Measurements from ENCODE around the gene PPP1R7.

The PPP1R7 gene

DNA sequence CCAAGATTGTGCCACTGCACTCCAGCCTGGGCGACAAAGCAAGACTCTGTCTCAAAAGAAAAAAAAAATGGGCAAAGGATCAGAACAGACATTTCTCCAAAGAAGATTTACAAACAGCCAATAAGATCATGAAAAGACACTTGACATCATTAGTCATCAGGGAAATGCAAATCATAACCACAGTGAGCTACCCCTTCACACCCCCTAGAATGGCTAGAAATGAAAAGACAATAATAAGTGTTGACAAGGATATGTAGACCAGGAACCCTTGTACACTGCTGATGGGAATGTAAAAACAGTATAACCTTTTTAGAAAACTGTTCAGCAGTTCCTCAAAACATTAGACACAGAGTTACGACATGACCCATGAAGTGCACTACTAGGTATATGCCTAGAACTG lies 29.8 kb upstream of the PPP1R7 start:
- DNase-seq (ENCODE audit: low read depth in 2 of 2), result no peak

DNA sequence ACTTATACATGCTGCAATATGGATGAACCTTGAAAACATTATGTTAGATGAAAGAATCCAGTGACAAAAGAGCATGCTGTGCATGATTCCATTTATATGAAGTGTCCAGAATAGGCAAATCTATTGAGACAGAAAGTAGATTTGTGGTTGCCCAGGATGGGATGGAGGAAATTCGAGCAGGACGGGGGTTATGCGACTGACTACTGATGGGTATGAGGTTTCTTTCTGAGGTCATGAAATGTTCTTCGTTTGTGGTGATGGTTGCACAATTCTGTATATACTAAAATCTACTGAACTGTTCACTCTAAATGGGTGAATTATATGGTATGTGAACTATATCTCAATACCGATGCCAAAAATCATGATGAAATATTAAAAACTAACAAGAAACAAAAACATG lies 29.3 kb upstream of the PPP1R7 start:
- no peak for DNase-seq (ENCODE audit: low read depth in 2 of 2)

DNA sequence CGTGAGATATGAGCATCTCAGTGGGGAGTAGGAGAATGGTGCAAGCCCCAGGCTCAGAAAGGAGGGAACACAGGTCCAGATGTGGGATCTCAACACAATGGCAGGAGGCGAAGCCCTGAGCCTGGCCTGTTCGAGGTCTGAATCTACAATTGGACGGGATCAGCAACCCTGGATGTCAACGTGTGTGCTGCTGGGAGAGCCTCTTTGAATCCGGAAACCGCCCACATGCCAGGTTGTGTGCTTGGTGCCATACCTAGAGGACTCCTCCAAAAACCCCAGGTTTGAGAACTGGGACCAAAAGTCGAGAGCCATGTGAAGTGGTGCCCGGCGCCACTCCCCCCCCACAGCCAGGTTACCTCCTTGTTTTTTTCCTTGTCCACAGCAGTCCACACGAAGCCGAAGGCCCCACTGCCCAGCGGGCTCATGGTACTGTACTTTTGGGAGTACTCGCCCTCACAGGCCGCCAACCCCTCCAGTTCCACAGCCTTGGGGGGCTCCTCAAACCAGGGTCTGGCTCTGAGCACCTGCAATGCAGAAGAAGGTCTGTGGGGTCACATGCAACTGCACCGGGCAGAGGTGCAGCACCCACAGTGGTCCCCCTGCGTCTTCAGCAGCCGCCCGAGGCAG lies 27.8 kb upstream of the PPP1R7 start:
- DNase-seq (ENCODE audit: low read depth in 2 of 2), result no peak

DNA sequence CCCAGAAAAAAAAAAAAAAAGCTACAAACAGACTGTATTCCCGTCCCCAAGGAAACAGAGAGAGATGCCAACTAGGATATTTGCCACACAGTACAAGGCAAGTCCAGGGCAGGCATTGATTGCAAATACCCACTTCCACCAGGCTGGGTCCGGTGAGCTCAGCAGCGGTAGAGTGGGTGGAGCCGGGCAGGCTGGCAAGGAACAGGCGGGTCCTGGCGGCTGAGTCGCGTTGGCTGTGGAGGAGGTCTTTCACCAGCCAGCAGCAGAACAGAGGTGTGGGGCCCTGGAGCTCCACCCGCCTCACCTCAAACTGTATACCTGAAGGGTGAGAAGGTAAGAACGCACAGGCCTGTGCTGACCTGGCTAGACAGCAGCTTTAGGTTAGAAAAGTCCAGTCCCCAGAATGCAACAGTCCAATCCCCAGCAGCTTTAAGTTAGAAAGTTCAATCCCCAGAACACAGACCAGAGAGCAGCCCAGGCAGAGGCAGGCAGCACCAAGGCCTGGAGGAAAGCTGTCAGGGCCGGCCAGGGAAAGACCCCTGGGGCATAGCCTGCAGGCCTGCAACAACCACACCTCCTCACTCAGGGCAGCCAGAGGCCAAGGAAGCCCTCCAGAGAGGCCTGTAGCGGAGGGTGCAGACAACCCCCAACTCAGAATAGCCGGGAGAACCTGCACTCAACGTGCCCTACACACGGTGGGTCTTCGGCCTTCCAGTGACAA lies 26.3 kb upstream of the PPP1R7 start:
- no peak for DNase-seq (ENCODE audit: low read depth in 2 of 2)

- no peak for DNase-seq (ENCODE audit: low read depth in 2 of 2)
Measured at GRCh38 chr2:241125626-241126025, 24.6 kb upstream of the PPP1R7 start.

GRCh38 chr2:241126201-241126611 lies 24.1 kb upstream of the PPP1R7 start:
- DNase-seq (ENCODE audit: low read depth in 2 of 2), result no peak

DNA sequence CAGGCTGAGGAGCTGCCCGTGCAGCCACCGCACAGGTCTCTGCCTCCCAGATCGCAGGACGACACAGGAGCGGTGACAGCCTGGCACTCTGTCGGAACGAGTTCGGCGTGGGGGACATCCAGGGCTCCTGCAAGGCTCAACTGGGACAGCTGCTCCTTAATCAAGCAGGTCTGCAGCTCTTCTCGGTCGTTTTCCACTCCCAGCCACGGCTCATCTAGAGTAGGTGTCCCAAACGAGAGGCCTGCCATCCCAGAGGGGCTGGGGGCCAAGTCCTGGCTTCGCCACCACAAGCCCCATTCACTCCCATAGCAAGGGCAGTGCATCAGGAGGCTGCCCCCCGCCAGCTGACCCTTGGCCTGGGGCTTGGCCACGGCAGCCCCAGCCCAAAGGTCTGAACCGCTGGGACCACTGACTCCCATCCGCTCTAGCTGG lies 23.5 kb upstream of the PPP1R7 start:
- DNase-seq (ENCODE audit: low read depth in 2 of 2), result no peak

DNA sequence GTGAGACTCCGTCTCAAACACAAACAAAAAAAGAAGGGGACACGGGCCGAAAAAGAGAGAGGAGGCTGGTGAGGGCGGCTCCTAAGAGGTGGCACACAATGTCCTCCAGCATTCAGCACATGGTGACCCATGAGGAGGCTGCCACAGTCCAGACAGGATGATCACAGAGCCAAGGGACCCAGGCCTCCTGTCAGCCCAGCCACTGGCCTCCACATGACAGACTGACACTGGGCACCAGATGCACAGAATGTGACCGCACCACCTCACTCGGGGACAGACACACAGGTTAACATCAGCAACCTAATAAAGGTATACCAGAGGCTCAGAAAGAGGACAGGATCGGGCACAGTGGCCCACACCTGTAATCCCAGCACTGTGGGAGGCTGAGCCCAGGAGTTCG lies 22.0 kb upstream of the PPP1R7 start:
- no peak for DNase-seq (ENCODE audit: low read depth in 2 of 2)

DNA sequence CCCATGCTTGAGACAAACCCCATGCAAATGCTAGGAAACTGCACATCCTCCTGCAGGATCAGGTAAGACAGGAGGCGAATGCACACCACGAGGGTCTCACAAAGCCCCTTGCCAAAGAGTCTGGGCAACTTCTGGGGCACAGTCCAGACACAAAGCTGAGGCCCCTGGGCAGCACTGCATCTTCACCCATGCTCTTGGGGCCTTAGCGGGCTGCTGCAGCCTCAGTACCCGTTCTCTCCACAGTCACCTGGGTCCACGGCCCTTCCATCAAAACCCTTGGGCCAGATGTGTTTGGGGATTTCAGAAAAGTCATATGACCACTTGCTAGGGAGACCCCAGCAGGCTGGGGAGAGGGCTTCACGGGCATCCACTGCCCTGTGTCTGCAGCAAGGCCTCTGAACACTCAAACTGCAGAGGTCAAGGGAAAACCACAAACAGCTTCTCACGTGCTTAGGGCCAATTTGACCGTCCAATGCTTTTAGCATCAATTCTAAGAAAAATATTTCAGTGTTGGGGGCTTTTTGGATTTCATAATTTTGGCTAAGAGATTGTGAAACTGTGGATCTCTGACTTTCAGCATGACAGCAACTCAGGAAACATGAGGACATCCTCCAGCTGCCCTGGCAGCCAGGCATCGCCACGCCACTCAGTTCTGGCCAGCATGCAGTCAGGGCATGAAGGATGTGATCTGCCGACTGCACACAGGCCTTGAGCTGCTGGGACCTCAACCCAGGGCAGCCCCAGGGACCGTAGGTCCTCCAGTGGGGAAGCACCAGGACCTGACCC lies 21.0 kb upstream of the PPP1R7 start:
- DNase-seq (ENCODE audit: low read depth in 2 of 2), result no peak

DNA sequence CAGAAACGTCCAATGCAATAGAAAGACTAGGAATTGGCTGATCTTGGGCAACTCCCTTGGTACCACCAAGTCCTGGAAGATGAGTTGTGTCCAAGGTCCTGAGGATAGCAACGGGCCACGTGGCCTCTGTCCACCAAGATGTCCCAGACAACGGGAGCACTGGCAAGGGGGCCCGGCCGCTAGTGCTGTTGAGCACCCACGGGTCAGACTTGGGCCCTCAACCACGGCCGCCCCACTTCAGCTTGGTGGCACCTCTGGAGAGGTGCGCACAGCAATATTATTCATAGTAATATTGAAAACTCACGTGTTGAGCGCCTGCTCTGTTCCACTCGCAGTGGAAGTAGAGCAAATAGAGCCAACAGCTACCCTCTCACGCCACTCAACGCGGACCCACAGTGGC lies 20.0 kb upstream of the PPP1R7 start:
- DNase-seq (ENCODE audit: low read depth in 2 of 2), result no peak

GRCh38 chr2:241131531-241131930 lies 18.7 kb upstream of the PPP1R7 start:
- DNase-seq (ENCODE audit: low read depth in 2 of 2), result no peak

DNA sequence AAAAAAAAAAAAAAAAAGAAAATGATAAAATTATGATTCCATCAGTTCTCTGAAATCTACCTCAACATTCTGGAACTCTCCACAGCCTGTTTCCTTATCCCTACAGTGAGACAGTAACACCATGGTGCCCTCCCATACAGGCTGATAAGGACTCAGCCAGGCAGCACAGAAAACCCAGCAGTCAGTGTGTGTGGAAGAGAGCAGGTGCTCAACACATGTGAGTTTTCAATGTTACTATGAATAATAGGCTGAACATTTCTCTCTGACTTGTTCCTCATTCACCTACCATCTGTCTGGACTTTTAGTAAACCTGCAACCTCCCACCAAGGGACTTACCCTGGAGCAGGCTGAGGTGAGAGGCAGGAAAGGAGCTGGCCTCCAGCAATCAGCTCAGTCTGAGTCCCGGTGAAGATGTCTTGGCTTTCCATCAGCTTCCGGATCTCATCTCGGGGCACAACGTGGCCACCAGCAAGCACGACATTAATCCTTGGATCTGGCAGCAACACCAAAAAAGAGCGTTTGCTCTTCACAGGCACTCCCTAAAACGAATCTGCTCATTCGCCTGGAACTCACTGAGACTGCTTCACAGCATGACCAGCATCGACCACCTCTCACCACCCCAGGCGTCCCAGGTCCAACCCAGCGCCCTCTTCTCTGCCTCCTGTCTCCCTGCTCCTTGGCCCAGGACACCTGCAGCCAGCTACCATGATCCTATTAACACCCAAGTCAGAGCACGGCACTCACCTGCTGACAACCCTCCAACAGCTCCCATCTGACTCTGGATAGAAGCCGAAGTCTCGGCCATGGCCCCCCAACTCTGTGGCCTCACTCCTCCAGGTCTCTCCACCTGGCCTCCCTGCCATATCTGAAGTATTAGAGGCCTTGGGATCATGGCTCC lies 17.5 kb upstream of the PPP1R7 start:
- DNase-seq (ENCODE audit: low read depth in 2 of 2), result no peak

DNA sequence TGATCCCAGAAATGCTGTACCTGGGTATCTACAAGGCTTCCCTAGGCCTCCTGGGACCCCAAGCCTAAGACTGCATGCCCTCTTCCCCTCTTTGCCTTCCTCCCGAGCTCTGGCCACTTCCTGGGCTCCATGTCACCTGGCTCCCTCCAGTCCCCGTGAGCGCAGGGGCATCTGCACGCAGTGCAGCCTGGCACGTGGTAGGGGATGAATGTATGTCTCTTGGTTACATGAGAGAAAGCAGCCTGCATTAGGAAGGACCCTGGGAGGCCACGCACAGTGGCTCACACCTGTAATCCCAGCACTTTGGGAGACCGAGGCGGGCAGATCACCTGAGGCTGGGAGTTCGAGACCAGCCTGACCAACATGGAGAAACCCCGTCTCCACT lies 16.8 kb upstream of the PPP1R7 start:
- no peak for DNase-seq (ENCODE audit: low read depth in 2 of 2)

- no peak for DNase-seq (ENCODE audit: low read depth in 2 of 2)
Measured at GRCh38 chr2:241134711-241135110, 15.6 kb upstream of the PPP1R7 start.

DNA sequence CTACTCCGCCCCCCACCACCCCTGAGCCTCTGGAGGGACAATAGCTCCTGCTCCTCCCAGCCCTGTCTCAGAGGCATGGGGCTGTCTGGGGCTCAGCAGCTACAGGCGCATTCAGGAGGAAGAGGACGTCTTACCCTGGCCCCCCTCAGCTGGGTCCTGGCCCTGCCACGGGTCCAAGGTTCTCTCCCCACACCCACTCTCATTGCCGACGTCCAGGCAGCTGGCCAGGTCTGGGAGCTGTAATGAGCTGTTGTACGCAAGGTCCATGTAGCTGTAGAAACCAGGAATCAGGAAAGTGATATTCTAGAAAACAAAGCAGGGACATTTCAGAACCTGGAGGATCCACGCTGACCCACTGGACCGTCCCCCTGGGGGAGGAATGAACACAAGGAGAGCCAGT lies 14.5 kb upstream of the PPP1R7 start:
- no peak for DNase-seq (ENCODE audit: low read depth in 2 of 2)

DNA sequence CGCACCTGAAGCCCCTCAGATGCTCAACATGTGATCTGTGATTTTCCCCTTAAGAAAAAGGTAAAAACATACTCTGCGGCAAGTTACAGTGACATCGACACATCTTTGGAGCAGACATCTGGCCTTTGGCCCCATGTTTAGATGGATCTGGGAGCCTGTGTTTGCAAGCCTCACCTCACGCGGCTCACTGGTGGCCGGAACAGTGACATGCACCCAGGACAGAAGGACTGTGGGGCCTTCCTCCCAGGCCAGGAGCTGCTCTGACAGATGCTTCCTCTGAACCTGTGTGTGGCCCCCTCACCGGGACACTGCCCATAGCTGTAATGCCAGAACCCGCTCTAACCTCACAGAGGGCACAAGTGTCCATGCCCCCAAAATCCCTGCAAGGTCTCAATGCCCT lies 14.1 kb upstream of the PPP1R7 start:
- DNase-seq (ENCODE audit: low read depth in 2 of 2), result no peak

DNA sequence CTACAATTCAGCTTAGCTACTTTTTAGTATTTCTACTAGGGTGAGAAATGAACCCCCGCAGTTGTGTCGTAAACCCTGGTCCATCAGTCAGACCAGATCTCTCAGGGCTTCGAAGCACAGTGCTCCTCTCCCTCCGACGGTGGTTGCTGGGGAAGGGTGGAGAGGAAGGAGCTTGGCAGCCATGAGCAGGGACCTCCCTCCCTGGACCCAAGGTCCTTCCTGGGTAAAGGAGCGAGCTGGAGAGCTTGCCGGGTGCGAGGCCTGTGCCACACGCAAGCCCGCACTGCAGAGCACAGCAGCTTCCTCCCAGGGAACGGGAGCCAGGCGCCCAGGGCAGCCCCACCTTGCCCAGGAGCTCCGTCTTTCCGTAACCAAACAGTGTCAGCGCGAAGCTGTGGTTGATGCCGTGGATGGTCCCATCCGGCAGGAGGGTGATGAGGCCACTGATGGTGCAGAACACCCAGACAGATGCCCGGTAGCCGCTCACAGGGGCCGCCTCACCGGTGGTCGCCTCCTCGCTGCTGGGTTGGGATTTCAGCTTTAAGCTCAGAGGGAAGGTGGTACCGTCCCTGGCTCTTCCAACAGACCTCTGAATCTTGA lies 13.5 kb upstream of the PPP1R7 start:
- no peak for DNase-seq (ENCODE audit: low read depth in 2 of 2)

DNA sequence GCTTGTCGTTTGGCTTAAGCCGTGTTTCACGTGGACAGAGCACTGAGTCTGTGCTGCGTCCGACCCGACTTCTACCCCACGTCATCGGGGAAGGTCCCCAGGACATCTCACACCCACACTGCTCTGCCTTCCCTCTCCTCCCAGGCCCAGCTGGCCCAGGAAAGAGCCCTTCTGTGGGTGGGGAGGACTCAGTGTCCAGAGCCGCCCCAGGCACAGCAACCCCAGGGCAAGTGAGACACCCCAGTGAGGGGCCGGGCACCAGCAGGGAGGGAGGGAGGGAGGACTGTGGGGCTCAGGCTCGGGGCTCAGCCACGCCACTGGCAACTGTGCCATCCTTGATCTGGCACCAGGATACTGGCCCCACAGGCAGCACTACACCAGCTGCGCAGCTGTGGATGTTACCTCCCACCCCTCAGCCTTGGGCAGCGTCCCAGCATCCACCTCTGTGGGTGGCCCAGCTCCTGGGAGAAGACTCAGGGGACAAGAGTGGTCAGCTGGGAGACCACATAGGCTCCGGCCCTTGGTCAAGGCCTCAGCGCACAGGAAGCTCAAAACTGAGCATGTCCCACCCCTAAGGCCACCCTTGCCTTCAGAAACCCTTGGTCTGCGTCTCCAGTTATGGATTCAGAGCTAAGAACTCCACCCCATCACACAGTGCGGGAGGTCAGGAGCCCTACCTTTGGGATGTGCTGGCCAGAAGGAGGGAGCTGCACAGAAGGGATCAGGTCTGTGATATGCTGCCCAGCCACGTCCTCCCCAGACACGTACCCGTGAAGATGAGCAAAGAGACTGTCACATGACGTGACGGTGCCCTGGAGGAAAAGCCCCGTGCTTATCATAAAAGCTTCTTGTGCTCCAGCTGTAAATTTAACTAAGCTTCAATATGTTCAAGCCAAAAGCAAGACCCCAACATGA lies 12.7 kb upstream of the PPP1R7 start:
- DNase-seq (ENCODE audit: low read depth in 2 of 2), result no peak

DNA sequence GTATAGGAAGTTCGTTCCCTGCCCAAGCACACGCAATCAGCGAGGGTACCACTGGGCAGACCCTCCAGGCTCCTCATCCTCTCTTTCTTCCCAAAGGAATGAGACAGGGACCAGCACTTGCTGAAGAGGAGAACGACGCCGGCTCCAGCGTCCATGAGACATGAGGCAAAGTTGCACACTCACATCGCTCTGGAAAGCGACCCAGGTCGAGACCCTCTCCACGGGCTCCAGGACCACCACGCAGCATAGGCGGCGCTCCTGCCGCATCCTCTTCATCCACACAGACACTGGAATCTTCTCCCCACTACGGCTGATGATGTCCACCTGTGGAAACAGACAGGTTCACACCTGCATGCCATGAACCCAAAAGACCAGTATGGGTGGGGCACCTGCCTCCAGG lies 11.8 kb upstream of the PPP1R7 start:
- DNase-seq (ENCODE audit: low read depth in 2 of 2), result no peak
